H9 (cell line): ENCODE results near the gene CCDC70. TPM values are rescaled to one million over a fixed set of nuclear protein-coding genes. Genes with fewer than 3 reads are reported as not detected.

Experiments
- DNase-seq: peaks from one replicate; pipeline ENCODE4 v3.0.0-alpha.2; 2017
- H2AFZ ChIP-seq: one replicate; pipeline ENCODE4 v1.6.1; 2013; ENCODE audit warnings: mild to moderate bottlenecking, low read length, control low read depth, moderate library complexity
- H2AK5ac ChIP-seq: 2 replicates; pipeline ENCODE4 v1.6.1; 2013; ENCODE audit warnings: low read length, control low read depth, mixed read lengths; ENCODE audit not compliant: insufficient read length
- H2BK120ac ChIP-seq: one replicate; pipeline ENCODE4 v1.6.1; 2013; ENCODE audit warnings: low read depth, mild to moderate bottlenecking, low read length, control low read depth, inconsistent platforms; ENCODE audit not compliant: poor library complexity, severe bottlenecking
- H2BK12ac ChIP-seq: 2 replicates; pipeline ENCODE4 v1.6.1; 2013; ENCODE audit warnings: low read length, control low read depth, mixed read lengths, low read depth; ENCODE audit not compliant: insufficient read length
- H2BK15ac ChIP-seq: 2 replicates; pipeline ENCODE4 v1.6.1; 2013; ENCODE audit warnings: low read depth, low read length, control low read depth
- H2BK20ac ChIP-seq: one replicate; pipeline ENCODE4 v1.6.1; 2013; ENCODE audit warnings: low read depth, mild to moderate bottlenecking, low read length, control low read depth, inconsistent platforms; ENCODE audit not compliant: poor library complexity, severe bottlenecking
- H2BK5ac ChIP-seq: 2 replicates; pipeline ENCODE4 v1.6.1; 2013; ENCODE audit warnings: low read length, control low read depth, mixed read lengths; ENCODE audit not compliant: insufficient read length
- H3K14ac ChIP-seq: 2 replicates; pipeline ENCODE4 v1.6.1; 2013; ENCODE audit warnings: low read length, control low read depth; ENCODE audit not compliant: insufficient read depth
- H3K18ac ChIP-seq: 2 replicates; pipeline ENCODE4 v1.6.1; 2013; ENCODE audit warnings: low read depth, mild to moderate bottlenecking, mixed read lengths, low read length, control low read depth; ENCODE audit not compliant: insufficient read length
- H3K23ac ChIP-seq: 2 replicates; pipeline ENCODE4 v1.6.1; 2013; ENCODE audit warnings: low read length, control low read depth, mixed read lengths, low read depth; ENCODE audit not compliant: insufficient read length
- H3K23me2 ChIP-seq: 2 replicates; pipeline ENCODE4 v1.6.1; 2013; ENCODE audit warnings: low read depth, mild to moderate bottlenecking, mixed read lengths, low read length, control low read depth; ENCODE audit not compliant: insufficient read length, poor library complexity, severe bottlenecking
- H3K27ac ChIP-seq: 2 replicates; pipeline ENCODE4 v1.5.1; 2013; ENCODE audit warnings: low read length, control low read depth, mixed read lengths, low read depth; ENCODE audit not compliant: insufficient read length
- H3K27me3 ChIP-seq: 2 replicates; pipeline ENCODE4 v1.6.1; 2013; ENCODE audit warnings: low read length, control low read depth, inconsistent platforms; ENCODE audit not compliant: insufficient read depth
- H3K4ac ChIP-seq: 2 replicates; pipeline ENCODE4 v1.6.1; 2013; ENCODE audit warnings: low read depth, mild to moderate bottlenecking, control low read depth, inconsistent platforms, low read length, moderate library complexity
- H3K4me1 ChIP-seq: 2 replicates; pipeline ENCODE4 v1.6.1; 2013; ENCODE audit warnings: low read length, control low read depth, inconsistent platforms; ENCODE audit not compliant: insufficient read depth
- H3K4me2 ChIP-seq: 2 replicates; pipeline ENCODE4 v1.6.1; 2013; ENCODE audit warnings: low read length, control low read depth, mixed read lengths; ENCODE audit not compliant: insufficient read length, insufficient read depth
- H3K56ac ChIP-seq: 2 replicates; pipeline ENCODE4 v1.6.1; 2013; ENCODE audit warnings: low read depth, mild to moderate bottlenecking, mixed read lengths, low read length, control low read depth; ENCODE audit not compliant: insufficient read length
- H3K79me1 ChIP-seq: 2 replicates; pipeline ENCODE4 v1.6.1; 2013; ENCODE audit warnings: low read depth, mild to moderate bottlenecking, moderate library complexity, low read length, control low read depth, inconsistent platforms; ENCODE audit not compliant: insufficient read depth, poor library complexity, severe bottlenecking
- H3K79me2 ChIP-seq: 2 replicates; pipeline ENCODE4 v1.6.1; 2013; ENCODE audit warnings: low read length, control low read depth, inconsistent platforms; ENCODE audit not compliant: insufficient read depth
- H3K9ac ChIP-seq: 2 replicates; pipeline ENCODE4 v1.6.1; 2013; ENCODE audit warnings: low read length, control low read depth, mixed read lengths; ENCODE audit not compliant: insufficient read length; ENCODE audit errors: extremely low read depth
- H3K9me3 ChIP-seq: one replicate; pipeline ENCODE4 v1.6.1; 2013; ENCODE audit warnings: low read depth, low read length, inconsistent platforms; ENCODE audit not compliant: control insufficient read depth
- H3T11ph ChIP-seq: one replicate; pipeline ENCODE4 v1.6.1; 2013; ENCODE audit warnings: mild to moderate bottlenecking, low read length, control low read depth, inconsistent platforms
- H4K20me1 ChIP-seq: one replicate; pipeline ENCODE4 v1.6.1; 2013; ENCODE audit not compliant: control insufficient read depth, insufficient read length, insufficient read depth
- H4K5ac ChIP-seq: 2 replicates; pipeline ENCODE4 v1.6.1; 2013; ENCODE audit warnings: low read depth, mild to moderate bottlenecking, mixed read lengths, low read length, control low read depth; ENCODE audit not compliant: insufficient read length
- H4K8ac ChIP-seq: replicated peaks from 2 replicates; pipeline ENCODE4 v1.6.1; 2013; ENCODE audit warnings: low read length, control low read depth, mixed read lengths, low read depth; ENCODE audit not compliant: insufficient read length
- H4K91ac ChIP-seq: 2 replicates; pipeline ENCODE4 v1.6.1; 2013; ENCODE audit warnings: low read depth, mild to moderate bottlenecking, moderate library complexity, mixed read lengths, low read length, control low read depth; ENCODE audit not compliant: insufficient read length
- H3K27ac Mint-ChIP-seq, 3 experiments: 2 replicates in 2 of 3; 3 replicates in 1 of 3; pipeline ENCODE4 v1.8.0; 2020 to 2021; ENCODE audit warnings: mixed read lengths in 3 of 3, mild to moderate bottlenecking in 1 of 3, moderate library complexity in 1 of 3
- H3K27me3 Mint-ChIP-seq: 2 replicates; pipeline ENCODE4 v1.8.0; 2021; ENCODE audit warnings: low read depth, mild to moderate bottlenecking, moderate library complexity, mixed read lengths
- H3K36me3 Mint-ChIP-seq, 3 experiments: 2 replicates in 2 of 3; 3 replicates in 1 of 3; pipeline ENCODE4 v1.8.0; 2020 to 2021; ENCODE audit warnings: low read depth in 3 of 3, mixed read lengths in 3 of 3; ENCODE audit not compliant: insufficient read depth in 1 of 3
- H3K4me1 Mint-ChIP-seq, 2 experiments: 2 replicates each; pipeline ENCODE4 v1.8.0; 2020; ENCODE audit warnings: mixed read lengths in 2 of 2
- H3K4me3 Mint-ChIP-seq, 2 experiments: 2 replicates in 1 of 2; 3 replicates in 1 of 2; pipeline ENCODE4 v1.8.0; 2020 to 2021; ENCODE audit warnings: mild to moderate bottlenecking in 2 of 2, mixed read lengths in 2 of 2, moderate library complexity in 1 of 2
- H3K9me3 Mint-ChIP-seq, 2 experiments: 2 replicates in 1 of 2; 3 replicates in 1 of 2; pipeline ENCODE4 v1.8.0; 2020; ENCODE audit warnings: mild to moderate bottlenecking in 2 of 2, mixed read lengths in 2 of 2, moderate library complexity in 1 of 2
- CTCF ChIP-seq: fragments of 200-600 bp; sonication (generic); conservative IDR thresholded peaks from 3 replicates; pipeline ENCODE4 v1.8.0; 2021; ENCODE audit warnings: antibody characterized with exemption, mild to moderate bottlenecking
- WGBS: extraction: QIAGEN DNeasy Blood & Tissue Kit; methylation state at CpG from one replicate; pipeline ENCODE4 v1.1.7; 2013; ENCODE audit warnings: missing lambda C conversion rate, low lambda C conversion rate, mixed read lengths; ENCODE audit not compliant: insufficient read length; ENCODE audit errors: extremely low coverage; 5-methylcytosine and 5-hydroxymethylcytosine counted together
- total RNA-seq: library from RNA; stranded (reverse); gene quantifications from 2 replicates; pipeline ENCODE4 v1.2.1, GENCODE V29; 2021

CCDC70 gene
- total RNA-seq, 1 experiment from 2014 or later = not detected

- Histone ChIP-seq H2BK20ac (no peak overlapping the region), H3K9ac (no peak overlapping the region), H4K20me1 (no peaks in the 10 kb centered on the region), H3K27ac (no peak overlapping the region), H3K18ac (no peak overlapping the region), H2BK12ac (no peak overlapping the region), H3K27me3 (no peaks in the 10 kb centered on the region; the same call in 1 of the 2 replicates), H2AFZ (no peak overlapping the region), H3K9me3 (no peaks in the 10 kb centered on the region), H2BK15ac (no peak overlapping the region), H3K79me2 (no peaks in the 10 kb centered on the region), H3K23ac (no peak overlapping the region), H3K4me2 (no peak overlapping the region), H3K79me1 (no peaks in the 10 kb centered on the region), H3K4ac (no peak overlapping the region), H4K8ac (no peak overlapping the region), H4K5ac (no peak overlapping the region), H4K91ac (no peak overlapping the region), H3K4me1 (no peaks in the 10 kb centered on the region), H3K23me2 (no peaks in the 10 kb centered on the region), H2BK5ac (no peak overlapping the region), H3K56ac (no peak overlapping the region), H2BK120ac (no peak overlapping the region), H2AK5ac (no peak overlapping the region), H3T11ph (no peak overlapping the region), H3K14ac (no peak overlapping the region)
- H3K4me3 Mint-ChIP-seq = no peak overlapping the region
- DNase-seq = no peak
- H3K36me3 Mint-ChIP-seq = peaks cover 0 to 3% (median 0%) of the 10 kb centered on the region in 3 experiments; a peak in 1 of 7 replicates
- peak overlapping the region in 1 of 3 experiments; percentile 2; a peak in 1 of 7 replicates for H3K27ac Mint-ChIP-seq
- peaks cover 2% of the 10 kb centered on the region for H3K27me3 Mint-ChIP-seq
- H3K4me1 Mint-ChIP-seq = peaks cover 11 to 14% of the 10 kb centered on the region in 2 experiments
- H3K9me3 Mint-ChIP-seq = peaks cover 2 to 4% of the 10 kb centered on the region in 2 experiments; a peak in 2 of 5 replicates
- TF ChIP-seq CTCF = no peak
- no CpG with 5 or more reads among the region's 3 CpGs for WGBS
Observed at GRCh38 chr13:51892657-51893056, 30.9 kb downstream of the CCDC70 start.
